GM08714 (cell line): ENCODE measurements around the gene TAS2R13.

Experiments used
- H3K4me3 ChIP-seq: fragments of 200-500 bp; sonication (Bioruptor generic); 2 replicates; pipeline ENCODE4 v1.5.1; 2014; ENCODE audit warnings: mild to moderate bottlenecking, low read length, inconsistent platforms
- ZNF274 ChIP-seq: IDR thresholded peaks from 2 replicates; pipeline ENCODE4 v1.6.1; 2012; ENCODE audit warnings: mild to moderate bottlenecking, low read depth, low read length

TAS2R13 gene

GRCh38 chr12:10901427-10901826, 7.9 kb downstream of the TAS2R13 start:
- TF ChIP-seq ZNF274 = no peak

GRCh38 chr12:10900972-10901371, 8.4 kb downstream of the TAS2R13 start:
- H3K4me3 ChIP-seq = no peak overlapping the region
- TF ChIP-seq ZNF274 = no peak

More at GRCh38 chr12:10901427-10901826, 7.9 kb downstream of the TAS2R13 start:
- H3K4me3 ChIP-seq = no peak overlapping the region

GRCh38 chr12:10900530-10900929, 8.8 kb downstream of the TAS2R13 start:
- H3K4me3 ChIP-seq = no peak overlapping the region
- no peak for TF ChIP-seq ZNF274

GRCh38 chr12:10896854-10897253, 12.5 kb downstream of the TAS2R13 start:
- TF ChIP-seq ZNF274 = no peak
- H3K4me3 ChIP-seq = no peak overlapping the region

- H3K4me3 ChIP-seq = no peak overlapping the region
- TF ChIP-seq ZNF274 = no peak
These were observed 17.4 kb downstream of the TAS2R13 start for GRCh38 chr12:10891937-10892336.

GRCh38 chr12:10889226-10889625, 20.1 kb downstream of the TAS2R13 start:
- H3K4me3 ChIP-seq = no peak overlapping the region
- no peak for TF ChIP-seq ZNF274

- no peak for TF ChIP-seq ZNF274
- no peak within 1 kb of the TSS for H3K4me3 ChIP-seq
These were observed 25.2 kb downstream of the TAS2R13 start, which contains the start of gene PRH1 for GRCh38 chr12:10884086-10884725. PRH1 (minus strand) TSS chr12:10884255; CDS start chr12:10884217, 38 bp downstream.

GRCh38 chr12:10873378-10873777, 36.0 kb downstream of the TAS2R13 start:
- TF ChIP-seq ZNF274 = no peak
- no peak overlapping the region for H3K4me3 ChIP-seq

- no peak overlapping the region for H3K4me3 ChIP-seq
- TF ChIP-seq ZNF274 = no peak
These were observed 42.0 kb downstream of the TAS2R13 start for GRCh38 chr12:10867381-10867780.

- TF ChIP-seq ZNF274 = no peak
- no peak overlapping the region for H3K4me3 ChIP-seq
These were observed 45.7 kb downstream of the TAS2R13 start for GRCh38 chr12:10863512-10864218.

- TF ChIP-seq ZNF274 = no peak
- H3K4me3 ChIP-seq = no peak overlapping the region
These were observed 48.0 kb downstream of the TAS2R13 start for GRCh38 chr12:10861366-10861765.
